ENCODE data around the gene ONECUT2. TPM values are rescaled to one million over a fixed set of nuclear protein-coding genes. Genes with fewer than 3 reads are reported as not detected.
"Not testable (repeated sequence)": the region's sequence is repeated elsewhere in the genome, so short reads cannot be mapped to it uniquely, and the experiment has no call there.

The ONECUT2 gene
- total RNA-seq, 1 donor from 2014 or later: 0.06 TPM

DNA sequence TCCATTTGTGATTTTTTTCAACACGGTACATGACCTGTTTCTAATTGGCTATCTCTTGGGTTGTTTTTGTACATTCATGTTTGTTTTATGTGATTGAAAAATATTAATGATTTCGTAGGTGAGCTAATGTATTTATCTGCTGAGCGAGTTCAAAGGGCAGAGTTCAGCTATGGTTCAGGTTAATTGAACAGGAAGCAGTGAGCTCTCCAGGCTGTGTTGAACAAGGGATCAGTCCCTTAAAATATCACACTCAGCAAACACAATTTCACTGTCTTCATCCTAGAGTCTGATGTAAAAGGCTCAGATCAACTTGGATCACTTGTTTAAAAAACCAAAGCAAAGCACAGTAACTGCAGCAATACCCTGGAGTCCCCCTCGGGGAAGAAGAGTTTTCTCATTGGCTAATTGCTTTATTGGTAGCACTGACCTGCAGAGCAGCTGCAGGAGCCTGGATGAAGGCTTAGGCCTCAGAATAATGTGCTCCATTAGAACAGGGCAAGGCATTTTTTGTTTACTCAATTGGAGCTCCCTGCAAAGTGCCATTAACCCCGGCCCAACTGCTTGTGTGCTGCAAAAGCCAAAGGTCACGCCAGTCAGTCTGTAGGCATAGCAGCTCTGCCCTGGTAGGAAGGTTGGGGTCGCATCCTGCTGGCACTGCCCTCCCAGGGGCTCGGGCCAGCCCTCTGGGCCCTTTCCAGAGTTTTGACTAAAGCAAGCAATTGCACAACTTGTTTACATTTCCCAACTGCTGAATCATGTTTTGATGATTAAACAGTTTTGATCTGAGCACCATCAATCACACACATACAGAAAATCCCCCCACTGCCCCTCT lies 10.5 kb downstream of the ONECUT2 start:
- DNase-seq (ENCODE audit: extremely low read depth, low read depth, low spot score): no peak

DNA sequence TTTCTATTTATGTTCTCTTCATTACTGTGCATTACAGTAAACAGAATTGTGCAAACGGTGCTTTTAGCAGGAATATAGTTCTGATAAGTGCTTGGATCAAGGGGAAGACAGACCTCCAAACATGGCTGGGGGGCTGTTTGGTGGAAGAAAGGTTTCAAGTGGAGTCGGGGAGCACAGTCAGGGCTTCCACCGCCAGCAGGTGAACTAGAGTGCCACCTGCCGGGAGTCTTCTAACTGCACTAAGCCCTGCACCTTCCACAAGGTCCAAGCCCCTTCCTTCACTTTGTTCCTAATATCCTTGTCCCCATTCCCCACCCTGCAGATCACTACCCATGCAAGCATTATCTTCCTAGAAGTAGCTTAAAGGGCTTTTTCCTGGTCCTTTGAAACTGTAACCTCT lies 11.1 kb downstream of the ONECUT2 start:
- DNase-seq (ENCODE audit: extremely low read depth, low read depth, low spot score): no peak

- no peak for DNase-seq (ENCODE audit: extremely low read depth, low read depth, low spot score)
These were observed 12.0 kb downstream of the ONECUT2 start for GRCh38 chr18:57447154-57447621.

DNA sequence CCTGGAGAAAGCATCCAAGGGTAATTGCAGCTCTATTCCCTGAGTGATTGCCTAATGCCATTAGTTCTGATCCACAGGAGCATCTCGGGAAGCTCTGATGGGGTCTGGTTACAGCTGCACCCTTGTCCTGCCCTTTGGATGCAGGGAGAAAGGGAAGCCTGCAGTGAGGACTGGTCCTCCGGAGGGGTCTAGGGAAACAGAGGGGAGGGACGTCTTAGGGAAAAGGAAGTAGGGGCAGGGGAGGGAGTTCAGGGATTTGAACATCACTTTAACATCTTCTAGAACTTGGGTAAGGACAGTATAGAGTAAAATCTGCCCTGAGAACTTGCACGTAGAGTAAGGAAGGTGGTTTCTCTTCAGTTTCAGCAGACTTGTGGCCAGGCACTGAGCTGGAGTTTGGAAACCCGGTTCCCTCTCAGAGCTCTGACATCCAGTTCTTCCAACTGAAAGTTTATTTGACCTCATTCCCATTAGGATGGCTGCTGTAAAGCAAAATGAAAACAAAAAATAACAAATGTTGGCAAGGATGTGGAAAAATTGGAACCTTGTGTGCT lies 20.5 kb downstream of the ONECUT2 start:
- no peak for DNase-seq (ENCODE audit: extremely low read depth, low read depth, low spot score)

DNA sequence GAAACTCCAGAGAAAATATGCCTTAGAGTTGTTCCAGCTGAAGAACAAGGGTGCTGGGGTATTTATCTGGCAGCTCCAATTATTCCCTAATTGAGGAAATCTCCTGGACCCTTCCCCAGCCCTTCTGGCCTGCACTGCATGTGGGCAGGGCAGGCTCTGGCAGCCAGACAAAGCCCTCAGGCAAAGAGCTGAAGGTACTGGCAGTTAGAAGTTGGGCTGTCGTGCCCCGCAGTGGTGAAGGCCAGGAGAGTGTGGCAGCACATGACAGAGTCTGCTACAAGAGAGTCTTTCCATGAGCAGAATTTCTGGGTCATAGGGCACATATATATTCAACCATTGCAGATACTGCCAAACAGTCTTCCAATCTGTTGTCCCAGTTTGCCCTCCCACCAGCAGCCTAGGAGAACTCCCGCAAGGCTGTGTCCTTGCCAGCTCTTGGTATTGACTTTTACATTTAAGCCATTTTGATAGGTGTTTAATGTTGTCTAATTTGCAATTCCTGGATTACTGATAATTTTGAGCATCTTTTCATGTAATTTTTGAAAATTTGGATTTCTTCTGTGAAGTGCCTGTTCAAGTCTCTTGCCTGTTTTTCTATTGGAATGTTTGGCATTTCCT lies 26.6 kb downstream of the ONECUT2 start:
- DNase-seq (ENCODE audit: extremely low read depth, low read depth, low spot score): no peak

DNA sequence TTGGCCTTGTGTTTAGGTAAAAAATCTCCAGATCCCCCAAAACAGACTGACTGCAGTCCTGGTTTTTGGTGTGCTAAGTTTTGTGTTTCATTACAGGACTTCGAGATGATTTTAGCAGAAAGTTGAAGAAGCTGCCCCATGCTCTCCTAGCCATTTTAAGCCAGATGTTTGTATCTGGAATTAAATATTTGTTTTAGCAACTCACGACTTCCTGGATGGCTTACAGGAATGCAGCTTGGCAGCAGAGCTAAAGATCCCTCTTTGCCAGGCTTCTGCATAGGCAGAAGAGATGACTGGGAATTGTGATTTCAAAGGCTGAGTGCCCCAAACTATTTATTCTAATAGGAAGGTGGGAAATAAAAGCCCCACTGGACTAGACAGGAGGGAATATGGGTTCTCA lies 31.1 kb downstream of the ONECUT2 start:
- DNase-seq (ENCODE audit: extremely low read depth, low read depth, low spot score): no peak

DNA sequence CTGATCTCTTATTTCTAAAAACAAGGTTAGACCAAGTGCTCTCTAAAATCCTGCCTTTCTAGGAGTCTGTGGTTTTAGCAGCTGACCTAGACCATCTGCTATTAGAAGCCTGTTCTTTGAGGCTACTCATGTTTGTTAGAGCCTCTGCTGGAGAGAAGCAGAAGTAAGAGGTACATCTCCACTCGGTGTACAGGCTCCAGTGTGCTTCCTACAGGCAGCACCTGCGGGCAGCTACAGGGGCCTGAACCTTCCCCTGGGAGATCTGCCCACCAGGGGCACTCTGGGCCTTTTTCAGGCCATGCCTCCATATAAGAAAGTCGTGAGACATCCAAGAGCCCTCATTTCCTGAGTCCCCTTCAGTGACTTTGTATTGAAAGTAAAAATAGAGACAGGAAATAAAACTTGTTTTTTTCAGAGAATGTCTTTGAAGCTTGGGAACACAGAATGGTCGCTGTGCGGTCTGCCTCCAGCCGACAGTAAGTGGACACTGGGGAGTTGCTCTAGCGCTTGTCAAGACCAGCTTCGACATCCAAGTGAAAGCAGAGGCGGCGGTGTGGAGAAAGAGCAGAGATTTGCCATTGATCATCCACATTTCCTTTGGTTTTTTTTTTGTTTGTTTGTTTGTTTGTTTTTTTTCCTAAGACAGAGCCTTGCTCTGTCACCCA lies 31.7 kb downstream of the ONECUT2 start:
- no peak for DNase-seq (ENCODE audit: extremely low read depth, low read depth, low spot score)

- no peak for DNase-seq (ENCODE audit: extremely low read depth, low read depth, low spot score)
These were observed 34.7 kb downstream of the ONECUT2 start for GRCh38 chr18:57469884-57470283.

GRCh38 chr18:57475408-57475807 lies 40.2 kb downstream of the ONECUT2 start:
- DNase-seq (ENCODE audit: extremely low read depth, low read depth, low spot score): no peak

- DNase-seq (ENCODE audit: extremely low read depth, low read depth, low spot score): no peak
These were observed 40.7 kb downstream of the ONECUT2 start for GRCh38 chr18:57475903-57476302.

DNA sequence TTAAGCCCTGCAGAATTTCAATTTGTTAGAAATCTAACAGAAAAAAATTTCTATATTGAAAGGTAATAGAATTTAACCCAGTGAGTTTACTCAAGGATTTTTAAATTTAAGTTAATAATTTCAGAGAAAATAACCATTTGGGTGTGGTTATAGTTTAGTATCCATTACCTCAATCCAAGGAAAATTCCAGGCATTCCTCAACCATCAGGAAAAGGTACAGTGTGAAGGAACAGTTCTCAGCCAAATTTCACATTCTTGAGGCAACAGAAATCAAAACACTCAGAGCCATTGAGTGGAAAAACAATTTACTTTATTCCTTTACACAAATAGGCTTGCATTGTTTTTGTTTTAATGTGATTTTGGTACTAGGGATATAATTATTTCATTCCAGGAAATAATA lies 45.6 kb downstream of the ONECUT2 start:
- no peak for DNase-seq (ENCODE audit: extremely low read depth, low read depth, low spot score)

- DNase-seq (ENCODE audit: extremely low read depth, low read depth, low spot score): no peak
These were observed 62.5 kb downstream of the ONECUT2 start for GRCh38 chr18:57497372-57498294.

- no peak for DNase-seq (ENCODE audit: extremely low read depth, low read depth, low spot score)
These were observed 63.6 kb downstream of the ONECUT2 start for GRCh38 chr18:57498682-57499256.

GRCh38 chr18:57502624-57503023 lies 67.5 kb downstream of the ONECUT2 start:
- DNase-seq (ENCODE audit: extremely low read depth, low read depth, low spot score): no peak

DNA sequence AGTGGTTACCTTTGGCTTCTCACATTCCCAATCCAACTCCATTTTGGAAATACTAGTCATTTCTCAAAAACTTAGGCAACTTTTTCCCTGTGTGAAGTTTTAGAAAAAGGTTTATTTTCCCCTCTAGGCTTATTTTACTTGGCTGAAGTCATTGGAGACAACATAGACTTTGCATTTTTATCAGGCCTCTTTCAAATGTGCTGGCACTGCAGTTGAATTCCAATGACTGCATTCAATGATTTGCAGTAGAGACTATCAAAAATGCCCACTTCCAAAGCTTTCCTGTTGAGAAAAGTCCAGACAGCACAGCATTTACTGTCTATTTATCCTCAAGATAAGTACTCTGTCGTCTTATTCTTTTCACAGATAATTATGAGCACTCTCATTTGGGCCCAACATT lies 70.1 kb downstream of the ONECUT2 start:
- no peak for DNase-seq (ENCODE audit: extremely low read depth, low read depth, low spot score)

DNA sequence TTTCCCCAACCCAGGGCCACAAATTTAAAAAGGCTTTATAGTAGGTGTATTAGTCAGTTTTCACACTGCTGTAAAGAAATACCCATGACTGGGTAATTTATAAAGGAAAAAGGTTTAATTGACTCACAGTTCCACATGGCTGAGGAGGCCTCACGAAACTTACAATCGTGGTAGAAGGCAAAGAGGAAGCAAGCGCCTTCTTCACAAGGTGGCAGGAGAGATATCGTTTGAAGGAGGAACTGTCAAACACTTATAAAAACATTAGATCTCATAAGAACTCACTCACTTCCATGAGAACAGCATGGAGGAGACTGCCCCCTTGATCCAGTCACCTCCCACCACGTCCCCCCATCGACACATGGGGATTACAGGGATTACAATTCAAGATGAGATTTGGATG lies 80.9 kb downstream of the ONECUT2 start:
- DNase-seq (ENCODE audit: extremely low read depth, low read depth, low spot score): no peak

- no peak for DNase-seq (ENCODE audit: extremely low read depth, low read depth, low spot score)
These were observed 83.4 kb downstream of the ONECUT2 start for GRCh38 chr18:57518533-57518932.

DNA sequence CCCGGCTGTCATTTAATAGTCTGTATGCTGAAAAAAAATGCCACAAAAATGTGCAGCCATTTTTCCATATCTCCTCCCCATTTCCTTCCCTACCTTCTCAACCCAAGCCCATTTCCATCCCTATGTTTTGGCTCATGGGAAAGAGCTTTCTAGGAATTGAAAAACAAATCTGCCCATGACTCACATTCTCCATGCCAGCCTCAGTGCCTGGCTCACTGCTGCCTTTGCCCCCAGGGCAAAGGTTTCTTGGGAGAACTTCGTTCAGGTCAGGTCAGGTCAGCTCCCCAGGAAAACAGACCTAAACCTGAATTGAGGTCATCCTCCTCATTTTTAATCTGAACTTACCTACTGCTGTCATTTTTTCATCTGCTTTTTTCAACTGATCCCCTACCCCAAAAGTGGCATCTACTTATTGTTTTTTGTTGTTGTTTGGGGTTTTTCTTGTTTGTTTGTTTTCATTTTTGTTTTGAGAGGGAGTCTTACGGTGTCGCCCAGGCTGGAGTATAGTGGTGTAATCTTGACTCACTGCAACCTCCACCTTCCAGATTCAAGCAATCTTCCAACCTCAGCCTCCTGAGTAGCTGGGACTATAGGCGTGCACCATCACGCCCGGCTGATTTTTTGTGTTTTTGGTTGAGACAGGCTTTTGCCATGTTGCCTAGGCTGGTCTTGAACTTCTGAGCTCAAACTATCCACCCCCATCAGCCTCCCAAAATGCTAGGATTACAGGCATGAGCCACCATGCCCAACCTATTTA lies 84.7 kb downstream of the ONECUT2 start:
- no peak for DNase-seq (ENCODE audit: extremely low read depth, low read depth, low spot score)

GRCh38 chr18:57522348-57522747 lies 87.2 kb downstream of the ONECUT2 start:
- not testable (repeated sequence) for DNase-seq (ENCODE audit: extremely low read depth, low read depth, low spot score)

Data from glomerular endothelial cell (primary cell).